VCaP (cell line): Measurements from ENCODE around the gene STK36.

ENCODE experiments used
- H3K27ac ChIP-seq: fragments of 450-650 bp; 2 replicates; pipeline ENCODE4 v1.5.1; 2017
- TF ChIP-seq, protein P1 (sequence below): fragments of 450-650 bp; conservative IDR thresholded peaks from 2 replicates; pipeline ENCODE4 v1.5.1; 2017; ENCODE audit warnings: mild to moderate bottlenecking, moderate library complexity

Gene STK36

DNA sequence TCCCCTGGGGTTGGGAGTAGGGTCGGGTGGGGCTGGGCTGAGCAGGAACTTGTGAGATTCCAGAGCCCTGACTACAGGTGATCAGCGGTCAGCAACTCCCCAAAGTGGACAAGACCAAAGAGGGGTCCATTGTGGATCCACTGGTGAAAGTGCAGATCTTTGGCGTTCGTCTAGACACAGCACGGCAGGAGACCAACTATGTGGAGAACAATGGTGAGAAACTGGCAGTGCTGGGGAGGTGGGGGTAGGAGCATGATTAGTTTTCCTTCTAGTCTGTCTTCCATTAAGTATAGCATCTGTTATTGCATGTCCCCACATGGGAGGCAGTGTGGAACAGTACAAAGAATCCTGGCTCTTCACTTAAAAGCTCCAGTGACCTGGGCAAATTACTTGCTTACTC is 36.2 kb upstream of the STK36 start:
- TF ChIP-seq, protein P1, sequence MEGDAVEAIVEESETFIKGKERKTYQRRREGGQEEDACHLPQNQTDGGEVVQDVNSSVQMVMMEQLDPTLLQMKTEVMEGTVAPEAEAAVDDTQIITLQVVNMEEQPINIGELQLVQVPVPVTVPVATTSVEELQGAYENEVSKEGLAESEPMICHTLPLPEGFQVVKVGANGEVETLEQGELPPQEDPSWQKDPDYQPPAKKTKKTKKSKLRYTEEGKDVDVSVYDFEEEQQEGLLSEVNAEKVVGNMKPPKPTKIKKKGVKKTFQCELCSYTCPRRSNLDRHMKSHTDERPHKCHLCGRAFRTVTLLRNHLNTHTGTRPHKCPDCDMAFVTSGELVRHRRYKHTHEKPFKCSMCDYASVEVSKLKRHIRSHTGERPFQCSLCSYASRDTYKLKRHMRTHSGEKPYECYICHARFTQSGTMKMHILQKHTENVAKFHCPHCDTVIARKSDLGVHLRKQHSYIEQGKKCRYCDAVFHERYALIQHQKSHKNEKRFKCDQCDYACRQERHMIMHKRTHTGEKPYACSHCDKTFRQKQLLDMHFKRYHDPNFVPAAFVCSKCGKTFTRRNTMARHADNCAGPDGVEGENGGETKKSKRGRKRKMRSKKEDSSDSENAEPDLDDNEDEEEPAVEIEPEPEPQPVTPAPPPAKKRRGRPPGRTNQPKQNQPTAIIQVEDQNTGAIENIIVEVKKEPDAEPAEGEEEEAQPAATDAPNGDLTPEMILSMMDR, result no peak
- H3K27ac ChIP-seq, result no peak overlapping the region

DNA sequence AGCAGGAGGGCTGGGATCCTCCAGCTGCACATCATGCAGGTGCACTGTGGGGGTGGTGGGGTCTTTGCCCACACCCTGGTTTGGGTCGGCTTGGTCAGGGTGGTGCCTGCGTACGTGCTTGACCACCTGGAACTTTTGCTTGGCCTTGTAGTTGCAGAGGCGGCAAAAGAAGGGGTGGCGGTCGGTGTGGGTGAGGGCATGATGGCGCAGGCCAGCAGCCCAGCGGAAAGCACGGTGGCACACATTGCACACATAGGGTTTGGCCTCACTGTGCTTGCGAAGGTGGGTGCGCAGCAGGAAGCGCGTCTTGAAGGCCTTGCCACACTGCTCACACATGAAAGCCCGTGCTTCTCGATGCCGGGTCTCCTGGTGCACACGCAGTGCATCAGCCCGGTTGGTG is 33.5 kb upstream of the STK36 start:
- TF ChIP-seq, protein P1, result no peak
- no peak overlapping the region for H3K27ac ChIP-seq

DNA sequence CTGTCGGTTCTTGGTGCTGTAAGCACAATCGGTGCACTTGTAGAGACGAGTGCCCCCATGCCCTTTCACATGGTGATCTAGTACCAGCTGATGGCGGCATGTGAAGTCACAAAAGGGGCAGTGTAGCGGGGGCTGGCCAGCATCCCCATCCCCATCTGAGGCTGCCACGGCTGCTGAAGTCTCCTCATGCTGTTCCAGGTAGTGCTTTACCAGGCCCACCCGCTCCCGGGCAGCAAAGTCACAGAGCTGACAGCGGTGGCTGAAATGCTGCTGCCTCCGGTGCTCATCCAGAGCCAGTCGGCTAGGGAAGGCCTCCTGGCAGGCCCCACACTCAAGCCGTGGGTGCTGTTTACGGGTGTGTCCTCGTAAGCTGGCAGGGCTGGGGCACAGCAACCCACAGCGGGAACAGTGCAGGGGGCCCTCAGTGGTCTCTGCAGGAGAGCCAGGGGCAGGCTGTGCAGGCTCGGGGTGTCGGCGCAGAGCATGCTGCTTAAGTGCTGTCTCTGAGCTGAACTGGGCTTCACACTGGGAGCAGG is 29.7 kb upstream of the STK36 start:
- TF ChIP-seq, protein P1, result no peak
- H3K27ac ChIP-seq, result no peak overlapping the region

DNA sequence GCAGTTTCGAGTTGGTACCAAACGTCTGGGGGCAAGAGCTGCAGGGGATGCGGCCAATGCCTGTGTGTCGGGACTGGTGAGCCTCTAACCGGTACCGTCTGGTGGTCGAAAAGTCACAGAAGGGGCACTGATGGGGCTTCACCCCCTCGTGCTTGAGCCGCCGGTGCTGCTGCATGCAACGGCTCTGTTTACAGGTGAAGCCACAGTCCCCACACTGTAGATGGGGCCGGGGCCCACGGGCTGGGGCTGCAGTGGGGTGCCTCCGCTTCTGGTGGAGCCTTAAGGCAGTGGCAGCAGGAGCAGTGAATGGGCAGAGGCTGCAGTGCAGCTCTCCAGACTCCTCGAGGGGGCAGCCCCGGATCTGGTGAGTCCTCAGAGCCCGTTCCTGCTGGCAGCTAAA is 29.1 kb upstream of the STK36 start:
- H3K27ac ChIP-seq, result no peak overlapping the region
- TF ChIP-seq, protein P1, result no peak

DNA sequence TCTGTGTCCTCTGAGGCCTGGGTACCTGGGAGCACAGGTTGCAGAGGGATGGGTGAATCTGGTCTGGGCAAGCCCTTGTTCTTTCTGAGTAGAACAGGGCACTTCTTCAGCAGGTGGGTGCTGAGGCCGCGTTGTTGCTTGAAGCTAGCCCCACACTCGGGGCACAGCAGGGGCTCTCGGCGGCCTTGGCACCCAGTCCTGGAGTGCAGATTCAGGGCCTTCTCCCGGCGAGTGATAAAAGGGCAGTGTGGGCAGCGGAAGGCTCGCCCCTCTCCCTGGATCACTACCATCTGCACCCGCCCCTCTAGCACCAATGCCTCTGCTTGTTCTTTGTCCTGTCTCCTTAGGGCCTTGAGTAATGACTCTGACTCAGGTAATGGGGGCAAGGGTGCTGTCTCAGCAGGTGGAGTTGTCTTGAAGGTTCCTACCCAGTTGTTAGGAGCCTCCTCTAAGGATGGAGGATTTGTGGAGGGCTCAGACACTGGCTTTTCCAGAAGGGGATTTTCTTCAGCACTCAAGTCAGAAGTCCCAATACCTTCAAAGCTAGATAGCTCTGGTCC is 28.1 kb upstream of the STK36 start:
- TF ChIP-seq, protein P1, result no peak
- H3K27ac ChIP-seq, result no peak overlapping the region

DNA sequence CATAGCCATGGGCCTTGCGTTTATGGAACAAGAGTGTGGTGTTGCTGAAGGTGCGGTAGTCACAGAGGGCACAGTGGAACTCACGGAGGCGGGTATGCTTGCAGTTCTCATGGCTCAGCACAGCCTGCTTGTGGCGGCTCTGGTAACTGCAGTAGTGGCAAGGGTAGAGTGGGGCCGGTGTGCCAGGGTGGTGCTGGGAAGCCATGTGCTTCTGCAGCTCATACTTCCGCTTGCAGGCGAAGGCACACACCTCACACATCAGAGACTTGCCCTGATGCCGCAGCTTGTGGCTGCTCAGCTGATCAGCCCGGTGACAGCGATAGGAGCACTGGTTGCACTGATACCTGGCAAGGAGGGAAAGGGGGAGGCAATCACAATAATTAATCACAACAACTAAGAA is 27.2 kb upstream of the STK36 start:
- TF ChIP-seq, protein P1, result no peak
- H3K27ac ChIP-seq, result no peak overlapping the region

DNA sequence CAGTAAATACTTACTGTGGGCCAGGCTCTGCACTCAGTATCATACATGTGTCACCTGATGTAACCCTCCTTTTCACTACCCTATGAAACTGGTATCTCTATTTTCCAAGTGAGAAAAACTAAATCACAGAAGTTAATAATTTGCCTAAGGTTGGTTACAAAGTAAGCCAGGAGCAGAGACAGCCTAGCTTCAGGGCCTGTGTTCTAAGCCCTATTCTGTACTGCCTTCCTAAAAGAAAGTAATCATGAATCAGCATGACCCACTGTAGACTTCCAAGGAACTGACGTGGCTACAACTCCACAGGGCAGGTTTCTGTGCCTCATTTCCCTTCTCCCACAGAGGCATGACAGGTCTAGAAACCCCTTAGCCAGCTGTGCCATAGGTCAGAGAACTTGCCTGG is 26.8 kb upstream of the STK36 start:
- H3K27ac ChIP-seq, result no peak overlapping the region
- TF ChIP-seq, protein P1, result no peak
